ENCODE results near the gene ATAD2B. TPM values are rescaled to one million over a fixed set of nuclear protein-coding genes. Genes with fewer than 3 reads are reported as not detected.

Gene ATAD2B
- total RNA-seq, 4 donors from 2014 or later = 41.9 to 71.0 (median 53.1) TPM

DNA sequence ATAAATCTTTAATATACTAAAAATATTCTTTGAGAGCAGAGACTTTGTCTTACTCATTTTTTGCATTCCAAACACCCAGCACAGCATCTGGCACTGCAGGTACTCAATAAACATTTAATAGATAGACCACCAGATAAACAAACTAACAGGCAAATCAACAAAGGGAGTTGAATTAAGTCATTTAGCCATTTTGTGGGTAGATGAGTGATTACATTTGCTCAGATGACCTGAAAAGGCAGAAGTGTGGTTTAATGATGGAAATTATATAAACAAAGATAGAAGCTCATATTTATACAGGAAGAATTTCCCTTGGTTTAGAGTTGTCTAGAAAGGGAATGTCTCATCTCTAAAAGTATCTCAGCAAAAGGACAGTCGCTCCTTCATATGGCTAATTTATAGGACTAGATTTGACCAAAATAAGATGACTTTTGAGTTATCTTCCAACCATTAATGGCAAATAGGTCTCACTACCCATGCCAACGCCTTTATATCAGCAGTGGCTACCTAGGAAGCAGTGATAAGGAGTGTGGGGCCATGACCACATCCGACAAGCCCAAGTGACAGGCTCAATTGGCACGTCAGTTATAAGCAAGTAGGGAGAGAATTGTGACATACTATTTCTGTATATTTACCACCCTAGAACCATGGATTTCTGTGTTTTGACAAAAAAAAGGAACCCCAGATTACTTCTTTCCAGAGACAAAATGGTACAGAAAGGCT is 173.5 kb downstream of the ATAD2B start:
- Histone ChIP-seq H3K36me3 (peaks cover 0 to 26% (median 0%) of the 10 kb centered on the region in 3 donors), H3K4me1 (no peaks in the 10 kb centered on the region), H3K27ac (no peak overlapping the region), H3K27me3 (no peaks in the 10 kb centered on the region), H3K4me3 (no peak overlapping the region), H3K9me3 (no peaks in the 10 kb centered on the region)
- no peak for DNase-seq
- no peak for TF ChIP-seq POLR2A (IDR thresholded peaks at IDR 0.05)
- TF ChIP-seq CTCF (IDR thresholded peaks at IDR 0.05) = no peak

- Histone ChIP-seq H3K27ac (no peak overlapping the region), H3K9me3 (no peaks in the 10 kb centered on the region), H3K36me3 (peaks cover 0 to 21% (median 0%) of the 10 kb centered on the region in 3 donors), H3K4me3 (no peak overlapping the region), H3K27me3 (no peaks in the 10 kb centered on the region), H3K4me1 (no peaks in the 10 kb centered on the region)
- no peak for DNase-seq
- no peak for TF ChIP-seq POLR2A (IDR thresholded peaks at IDR 0.05)
- no peak for TF ChIP-seq CTCF (IDR thresholded peaks at IDR 0.05)
These were observed 175.1 kb downstream of the ATAD2B start for GRCh38 chr2:23751747-23752265.

DNA sequence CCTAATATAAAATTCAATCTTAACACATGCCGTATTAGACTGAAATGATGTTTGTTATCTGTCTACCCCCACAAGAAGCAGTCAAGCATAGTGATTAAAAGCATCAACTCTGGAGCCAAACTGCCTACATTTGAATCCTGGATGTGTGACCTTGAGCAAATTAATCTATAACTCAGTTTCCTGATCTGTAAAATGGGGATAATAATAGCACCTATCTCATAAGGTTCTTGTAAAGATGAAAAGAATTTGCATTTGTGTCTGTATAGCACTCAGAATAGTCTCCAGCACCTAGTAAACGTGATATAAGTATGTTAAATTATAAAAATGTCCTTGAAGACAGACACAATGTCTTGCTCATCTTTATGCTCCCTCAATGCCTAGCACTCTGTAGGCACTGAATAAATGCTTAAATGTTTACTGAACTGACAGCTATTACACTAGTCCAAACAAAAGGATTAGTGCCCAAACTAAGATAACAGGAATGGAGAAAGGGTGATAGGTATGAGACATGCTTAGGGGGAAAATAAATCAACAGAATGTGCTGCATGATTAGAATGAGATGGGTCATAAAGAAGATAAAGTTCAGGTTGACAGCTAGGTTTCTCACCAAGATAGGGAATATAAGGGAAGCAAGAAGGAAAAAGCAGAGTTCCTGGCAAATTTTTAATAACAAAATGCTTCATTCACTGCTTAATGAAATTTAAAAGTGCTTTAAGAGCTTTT is 180.6 kb downstream of the ATAD2B start:
- Histone ChIP-seq H3K4me3 (no peak overlapping the region), H3K27ac (no peak overlapping the region), H3K27me3 (no peaks in the 10 kb centered on the region), H3K4me1 (no peaks in the 10 kb centered on the region), H3K9me3 (no peaks in the 10 kb centered on the region), H3K36me3 (no peaks in the 10 kb centered on the region)
- DNase-seq = no peak
- TF ChIP-seq POLR2A (IDR thresholded peaks at IDR 0.05) (no peak), CTCF (IDR thresholded peaks at IDR 0.05) (no peak)

DNA sequence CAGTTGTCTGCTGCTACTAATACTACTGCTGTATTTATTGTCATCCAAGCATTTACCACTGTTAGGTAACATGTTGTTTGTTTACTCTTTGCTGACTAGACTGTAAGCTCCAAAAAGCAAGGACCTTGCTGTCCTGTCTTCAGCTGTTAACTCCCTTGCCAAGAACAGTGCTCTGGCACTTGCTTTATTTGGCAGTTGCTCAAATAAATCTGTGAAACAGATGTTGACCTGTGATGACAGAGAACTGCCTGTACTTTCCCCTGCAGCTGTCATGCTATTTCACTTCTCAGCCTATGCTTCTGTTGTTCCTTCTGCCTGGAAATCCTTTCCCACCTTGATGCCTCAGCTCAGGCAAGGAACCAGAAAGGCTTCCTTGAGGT is 181.2 kb downstream of the ATAD2B start:
- no peak overlapping the region for H3K27ac ChIP-seq
- DNase-seq = no peak

More for the DNA sequence above, 181.2 kb downstream of the ATAD2B start:
- Histone ChIP-seq H3K36me3 (no peaks in the 10 kb centered on the region), H3K4me3 (no peak overlapping the region), H3K4me1 (no peaks in the 10 kb centered on the region), H3K27me3 (no peaks in the 10 kb centered on the region), H3K9me3 (no peaks in the 10 kb centered on the region)
- no peak for TF ChIP-seq POLR2A (IDR thresholded peaks at IDR 0.05)
- TF ChIP-seq CTCF (IDR thresholded peaks at IDR 0.05) = no peak
